Fibroblast of pulmonary artery (primary cell): ENCODE measurements around the gene MEIS2.
"Not testable (repeated sequence)": the region's sequence is repeated elsewhere in the genome, so short reads cannot be mapped to it uniquely, and the experiment has no call there.

Experiments
- DNase-seq: peaks from one replicate; pipeline ENCODE4 v3.0.0-alpha.2; 2010; ENCODE audit warnings: low read depth
- H3K4me3 ChIP-seq: replicated peaks from 2 replicates; pipeline ENCODE4 v1.5.1; 2011; ENCODE audit warnings: low read depth, mild to moderate bottlenecking, control low read depth, low read length, moderate library complexity
- CTCF ChIP-seq: IDR thresholded peaks from 2 replicates; pipeline ENCODE4 v1.5.1; 2011; ENCODE audit warnings: mild to moderate bottlenecking, control low read depth, low read length, inconsistent platforms; ENCODE audit errors: missing control alignments

Gene MEIS2

DNA sequence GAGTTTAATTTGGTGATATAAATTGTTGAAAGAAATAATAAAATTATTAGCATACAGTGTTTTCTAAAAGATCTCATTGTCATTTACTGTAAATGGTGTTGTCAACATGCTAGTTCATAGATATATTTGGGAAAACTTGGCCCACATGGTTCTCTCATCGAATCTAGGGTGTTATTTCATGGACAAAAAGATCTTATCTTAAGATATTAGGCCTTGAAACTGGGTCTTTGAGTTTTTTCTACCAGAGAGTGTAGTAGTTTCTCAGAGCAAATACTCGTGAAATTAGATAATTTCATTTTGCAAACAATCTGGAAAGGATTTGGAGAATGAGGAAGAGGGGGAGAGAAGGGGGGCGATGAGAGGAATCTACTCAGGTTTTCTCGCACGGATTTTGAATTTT is 107.9 kb downstream of the MEIS2 start:
- TF ChIP-seq CTCF, result no peak
- no peak for DNase-seq
- no peak overlapping the region for H3K4me3 ChIP-seq

DNA sequence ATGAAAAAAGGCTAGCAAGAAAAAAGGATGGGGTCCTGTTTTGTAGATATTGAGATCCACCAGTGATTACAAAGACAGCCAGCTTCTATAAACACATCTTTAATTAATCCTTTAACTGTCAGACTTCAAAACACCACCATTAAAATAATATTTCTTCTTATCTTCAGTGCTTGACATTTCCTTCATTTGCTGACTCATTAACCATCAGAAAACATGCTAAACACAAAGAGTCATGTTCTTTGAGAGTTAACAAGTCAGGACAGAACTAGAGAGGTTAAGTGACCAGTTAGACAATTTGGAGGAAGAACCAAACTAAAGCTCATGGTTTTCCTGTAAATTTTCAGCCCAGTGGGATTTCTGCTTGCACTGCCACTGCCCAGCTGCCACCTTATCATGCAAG is 111.4 kb downstream of the MEIS2 start:
- no peak for DNase-seq
- no peak overlapping the region for H3K4me3 ChIP-seq
- TF ChIP-seq CTCF, result no peak

DNA sequence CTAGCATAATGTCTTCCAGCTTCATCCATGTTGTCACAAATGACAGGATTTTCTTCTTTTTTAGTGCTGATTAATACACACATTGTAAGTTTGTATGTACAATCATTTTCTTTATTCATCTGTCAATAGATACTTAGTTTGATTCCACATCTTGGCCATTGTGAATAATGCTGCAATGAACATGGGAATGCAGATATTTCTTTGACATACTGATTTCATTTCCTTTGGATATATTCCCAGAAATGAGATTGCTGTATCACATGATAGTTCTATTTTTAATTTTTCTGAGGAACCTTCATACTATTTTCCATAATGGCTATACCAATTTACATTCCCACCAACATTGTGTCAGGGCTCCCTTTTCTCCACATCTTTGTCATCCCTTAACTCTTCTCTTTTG is 117.9 kb downstream of the MEIS2 start:
- no peak for TF ChIP-seq CTCF
- DNase-seq, result peak; percentile 58
- H3K4me3 ChIP-seq, result no peak overlapping the region

GRCh38 chr15:36980281-36980680 is 120.1 kb downstream of the MEIS2 start:
- H3K4me3 ChIP-seq, result not testable (repeated sequence)

DNA sequence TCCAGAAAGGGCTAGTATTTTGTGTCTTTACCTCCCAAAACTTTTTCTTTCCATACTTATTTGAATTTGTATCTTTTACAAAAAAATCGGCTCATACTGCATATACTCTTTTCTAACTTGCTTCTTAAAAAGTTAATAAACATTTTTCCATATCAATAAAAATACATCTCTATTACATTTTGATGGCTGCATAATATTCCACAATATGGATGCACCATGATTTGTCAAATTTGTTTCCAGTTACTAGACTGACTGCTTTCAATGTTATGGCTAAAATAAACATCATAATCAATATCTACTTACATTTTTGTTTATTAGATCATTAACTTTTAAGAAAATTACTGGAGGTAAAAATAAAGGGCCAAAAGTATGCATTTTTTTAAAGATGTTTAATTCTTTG is 121.7 kb downstream of the MEIS2 start:
- no peak for DNase-seq
- TF ChIP-seq CTCF, result no peak
- no peak overlapping the region for H3K4me3 ChIP-seq

More at GRCh38 chr15:36980281-36980680, 120.1 kb downstream of the MEIS2 start:
- DNase-seq, result not testable (repeated sequence)

GRCh38 chr15:36978126-36978525 is 122.2 kb downstream of the MEIS2 start:
- no peak overlapping the region for H3K4me3 ChIP-seq
- no peak for DNase-seq
- no peak for TF ChIP-seq CTCF

DNA sequence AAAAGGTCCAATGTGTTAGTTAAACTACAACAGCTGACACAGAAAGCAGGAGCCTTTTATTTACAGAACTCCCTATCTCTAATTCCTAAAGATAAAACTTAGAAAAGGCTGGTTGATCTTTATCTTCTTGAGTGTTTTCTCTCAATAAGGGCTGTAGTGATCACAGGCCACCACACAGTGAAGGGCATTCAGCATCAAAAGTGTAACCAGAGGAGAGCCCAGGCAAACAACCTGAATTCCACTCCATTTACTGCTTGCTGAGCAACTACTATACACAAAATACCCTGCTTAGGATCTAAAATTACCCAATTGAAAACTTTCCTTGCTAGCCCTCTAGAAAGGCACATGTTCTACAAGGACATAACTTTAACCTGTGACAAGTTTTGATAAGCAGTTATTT is 122.7 kb downstream of the MEIS2 start:
- TF ChIP-seq CTCF, result no peak
- no peak for DNase-seq
- no peak overlapping the region for H3K4me3 ChIP-seq

DNA sequence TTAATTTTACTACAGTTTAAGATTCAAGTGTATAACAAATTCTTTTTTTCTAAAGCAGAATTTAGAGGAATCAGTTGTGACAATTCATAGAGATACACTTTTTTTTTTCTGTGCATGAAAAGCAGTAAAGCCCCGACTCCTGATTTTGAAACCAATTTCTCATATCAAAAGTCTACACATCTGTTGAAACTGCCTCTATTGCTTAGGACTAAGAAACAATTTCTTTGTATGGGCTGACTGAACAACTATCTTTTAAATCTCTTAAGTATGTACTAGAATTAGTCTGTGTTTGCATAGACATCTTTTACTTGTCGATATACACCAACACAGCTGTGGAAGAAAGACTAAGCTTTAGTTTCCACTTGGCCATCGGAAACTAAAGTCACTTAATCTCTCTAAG is 127.6 kb downstream of the MEIS2 start:
- TF ChIP-seq CTCF, result no peak
- H3K4me3 ChIP-seq, result no peak overlapping the region
- no peak for DNase-seq
